Measurements from ENCODE around the gene MAFG.
"Not testable (repeated sequence)": the region's sequence is repeated elsewhere in the genome, so short reads cannot be mapped to it uniquely, and the experiment has no call there.

Gene MAFG

GRCh38 chr17:81958633-81959342, 31.3 kb upstream of the MAFG start:
- DNase-seq (ENCODE audit: low read depth): no peak

- no peak for DNase-seq (ENCODE audit: low read depth)
These were observed 30.3 kb upstream of the MAFG start for GRCh38 chr17:81957691-81958432.

DNA sequence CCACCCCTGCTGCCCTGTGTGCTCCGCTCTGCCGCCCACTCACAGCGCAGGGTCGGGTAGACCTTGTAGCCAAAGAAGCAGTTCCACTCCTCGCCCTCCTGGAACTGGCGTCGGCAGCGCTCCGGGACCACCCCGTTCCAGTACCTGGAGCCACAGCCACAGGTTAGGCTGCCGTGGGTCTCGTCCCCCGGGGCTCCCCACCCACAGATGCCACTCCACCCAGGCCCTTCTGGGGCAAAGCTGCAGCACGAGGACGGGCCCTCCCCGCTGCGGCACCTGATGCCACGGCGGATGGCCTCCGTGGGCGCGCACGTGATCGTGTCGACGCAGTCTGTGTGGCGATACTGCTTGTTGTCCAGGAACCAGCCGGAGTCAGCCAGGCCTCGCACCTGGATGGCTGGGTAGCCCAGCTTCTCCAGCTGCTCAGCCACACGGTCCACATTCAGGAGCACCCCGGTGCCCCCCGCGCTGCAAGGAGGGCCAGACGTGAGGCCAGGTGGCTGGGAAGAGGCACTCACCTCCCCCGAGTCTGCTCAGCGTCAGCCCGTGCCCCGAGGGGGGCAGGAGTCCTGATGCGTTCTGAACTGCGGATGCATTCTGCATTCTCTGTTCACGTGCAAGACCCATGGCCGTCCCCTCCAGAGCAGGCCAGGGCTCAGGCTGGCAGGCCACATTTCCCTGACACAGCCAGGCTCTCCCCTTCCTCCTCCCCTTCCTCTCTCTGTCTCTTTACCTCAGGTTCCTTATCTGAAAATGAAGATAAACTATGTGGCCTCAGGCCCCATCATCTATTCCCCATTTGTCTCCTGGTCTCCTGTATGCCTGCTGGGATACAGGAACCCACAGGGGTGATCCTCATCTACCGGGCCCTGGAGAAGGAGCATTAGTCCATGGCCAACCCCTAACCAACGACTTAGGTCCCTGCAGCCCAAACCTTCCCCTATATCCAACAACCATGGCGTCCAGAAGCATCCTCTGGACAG, 29.4 kb upstream of the MAFG start:
- no peak for DNase-seq (ENCODE audit: low read depth)

GRCh38 chr17:81955756-81956544, 28.4 kb upstream of the MAFG start:
- no peak for DNase-seq (ENCODE audit: low read depth)

DNA sequence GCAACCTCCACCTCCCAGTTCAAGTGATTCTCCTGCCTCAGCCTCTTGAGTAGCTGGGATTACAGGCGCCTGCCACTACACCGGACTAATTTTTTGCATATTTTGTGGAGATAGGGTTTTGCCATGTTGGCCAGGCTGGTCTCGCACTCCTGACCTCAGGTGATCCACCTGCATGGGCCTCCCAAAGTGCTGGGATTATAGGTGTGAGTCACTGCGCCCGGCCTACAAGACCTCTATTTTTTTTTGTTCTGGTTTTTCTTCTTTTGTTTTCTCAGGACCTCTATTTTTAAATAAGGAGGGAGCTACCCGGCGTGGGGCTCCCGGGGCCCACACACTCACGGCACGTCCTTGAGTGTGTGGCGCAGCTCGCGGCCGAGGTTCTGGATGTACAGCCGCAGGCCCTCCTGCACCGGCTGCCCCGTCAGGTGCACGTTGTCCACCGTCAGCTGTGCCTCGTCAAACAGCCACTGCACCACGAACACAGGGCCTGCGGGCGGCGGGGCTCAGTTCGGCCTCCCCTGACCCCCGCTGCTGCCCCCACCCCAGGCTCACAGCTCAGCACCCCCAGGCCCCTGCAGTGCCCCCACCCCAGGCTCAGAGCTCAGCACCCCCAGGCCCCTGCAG, 27.6 kb upstream of the MAFG start:
- no peak for DNase-seq (ENCODE audit: low read depth)

- no peak for DNase-seq (ENCODE audit: low read depth)
These were observed 26.9 kb upstream of the MAFG start for GRCh38 chr17:81954131-81955057.

DNA sequence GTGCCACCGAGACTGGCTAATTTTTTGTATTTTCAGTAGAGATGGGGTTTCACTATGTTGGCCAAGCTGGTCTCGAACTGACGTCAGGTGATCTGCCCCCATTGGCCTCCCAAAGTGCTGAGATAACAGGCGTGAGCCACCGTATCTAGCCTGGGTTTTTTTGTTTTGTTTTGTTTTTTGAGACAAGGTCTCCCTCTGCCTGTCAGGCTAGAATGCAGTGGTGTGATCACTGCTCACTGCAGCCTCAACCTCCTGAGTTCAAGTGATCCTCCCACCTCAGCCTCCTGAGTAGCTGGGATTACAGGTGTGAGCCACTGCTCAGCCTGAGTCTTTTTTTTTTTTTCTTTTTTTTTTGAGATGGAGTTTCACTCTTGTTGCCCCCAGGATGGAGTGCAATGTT, 25.9 kb upstream of the MAFG start:
- DNase-seq (ENCODE audit: low read depth): not testable (repeated sequence)

GRCh38 chr17:81952792-81953228, 25.3 kb upstream of the MAFG start:
- DNase-seq (ENCODE audit: low read depth): no peak

GRCh38 chr17:81951785-81952684, 24.5 kb upstream of the MAFG start:
- no peak for DNase-seq (ENCODE audit: low read depth)

DNA sequence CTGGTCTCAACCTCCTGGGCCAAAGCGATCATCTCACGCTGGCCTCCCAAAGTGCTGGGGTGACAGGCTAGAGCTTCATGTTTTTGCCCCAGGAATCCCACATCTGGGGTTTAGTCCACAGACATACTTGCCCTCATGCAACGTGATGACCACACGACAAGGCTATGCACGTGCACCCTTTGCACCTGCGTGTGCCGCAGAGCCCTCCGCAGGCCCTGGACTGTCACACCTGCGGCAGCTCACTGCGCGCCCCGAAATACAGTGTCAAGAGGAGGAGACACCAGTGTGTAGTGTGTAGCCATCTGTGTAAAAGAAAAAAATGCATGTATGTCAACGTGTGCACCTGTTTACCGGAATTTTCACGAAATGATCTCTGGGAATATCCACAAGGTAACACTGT, 23.0 kb upstream of the MAFG start:
- DNase-seq (ENCODE audit: low read depth): no peak

GRCh38 chr17:81948635-81949378, 21.3 kb upstream of the MAFG start:
- DNase-seq (ENCODE audit: low read depth): no peak

DNA sequence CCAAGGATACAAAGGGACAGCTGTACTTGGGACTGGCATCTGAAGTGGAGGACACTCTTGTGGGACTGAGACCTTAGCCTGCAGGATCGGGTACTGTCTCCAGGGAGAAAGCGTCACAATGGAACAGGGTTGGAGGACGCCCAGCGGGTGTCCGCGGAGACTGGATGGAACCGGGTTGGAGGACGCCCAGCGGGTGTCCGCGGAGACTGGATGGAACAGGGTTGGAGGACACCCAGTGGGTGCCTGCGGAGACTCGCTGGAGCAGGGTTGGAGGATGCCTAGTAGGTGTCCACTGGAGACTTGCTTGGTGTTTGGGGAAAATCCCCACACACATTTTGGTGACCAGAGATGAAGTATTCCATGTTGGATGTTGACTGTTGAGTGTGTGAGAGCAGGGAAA, 19.7 kb upstream of the MAFG start, which contains the start of gene MYADML2:
MYADML2 (minus strand) TSS at position 45 of the 400 bp plus-strand sequence. CDS start 5,492 bp downstream, outside the sequence.
- DNase-seq (ENCODE audit: low read depth): no peak

DNA sequence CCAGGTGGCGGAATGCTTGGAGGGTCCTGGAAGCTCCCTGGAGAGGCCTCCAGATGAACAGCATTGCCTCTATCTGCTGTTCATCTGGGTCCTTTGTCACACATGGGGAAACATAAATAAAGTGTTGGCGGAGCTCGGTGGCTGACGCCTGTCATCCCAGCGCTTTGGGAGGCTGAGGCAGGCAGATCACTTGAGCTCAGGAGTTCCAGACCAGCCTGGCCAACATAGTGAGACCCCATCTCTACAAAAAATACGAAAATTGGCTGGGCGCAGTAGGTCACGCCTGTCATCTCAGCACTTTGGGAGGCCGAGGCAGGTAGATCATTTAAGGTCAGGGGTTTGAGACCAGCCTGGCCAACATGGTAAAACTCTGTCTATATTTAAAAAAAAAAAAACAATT, 17.3 kb upstream of the MAFG start:
- no peak for DNase-seq (ENCODE audit: low read depth)

GRCh38 chr17:81942167-81942553, 14.6 kb upstream of the MAFG start:
- no peak for DNase-seq (ENCODE audit: low read depth)

DNA sequence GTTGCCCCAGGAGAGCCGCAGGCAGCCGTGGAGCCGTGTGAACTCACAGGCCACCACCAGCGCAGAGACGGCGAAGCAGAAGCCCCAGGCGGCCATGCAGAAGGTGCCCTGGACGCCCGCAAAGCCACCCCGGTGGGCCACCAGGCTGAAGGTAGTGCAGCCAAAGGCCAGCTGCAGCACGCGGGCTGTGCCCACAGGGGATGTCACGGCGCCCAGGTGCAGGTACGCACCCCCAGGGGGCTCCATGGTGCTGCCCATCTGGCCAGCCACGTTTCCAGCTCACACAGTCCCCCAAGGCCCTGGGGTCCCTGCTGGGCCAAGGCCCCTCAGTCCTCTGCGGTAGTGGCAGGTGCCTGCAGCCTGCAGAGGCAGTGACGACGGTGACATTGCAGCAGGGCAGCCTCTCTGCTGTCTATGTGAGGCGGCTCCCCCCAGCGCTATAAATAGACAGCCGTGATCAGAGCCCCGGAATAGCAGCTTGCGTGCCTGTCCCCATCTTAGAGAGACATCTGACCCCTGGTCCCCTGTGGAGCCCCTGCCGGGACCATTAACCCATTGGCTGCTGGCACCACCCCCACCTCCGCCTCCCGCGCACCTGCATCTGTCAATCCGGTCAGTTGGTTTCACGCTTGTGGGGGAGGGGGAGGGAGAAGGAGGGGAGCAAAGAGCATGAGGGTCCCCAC, 14.1 kb upstream of the MAFG start:
- DNase-seq (ENCODE audit: low read depth): no peak

DNA sequence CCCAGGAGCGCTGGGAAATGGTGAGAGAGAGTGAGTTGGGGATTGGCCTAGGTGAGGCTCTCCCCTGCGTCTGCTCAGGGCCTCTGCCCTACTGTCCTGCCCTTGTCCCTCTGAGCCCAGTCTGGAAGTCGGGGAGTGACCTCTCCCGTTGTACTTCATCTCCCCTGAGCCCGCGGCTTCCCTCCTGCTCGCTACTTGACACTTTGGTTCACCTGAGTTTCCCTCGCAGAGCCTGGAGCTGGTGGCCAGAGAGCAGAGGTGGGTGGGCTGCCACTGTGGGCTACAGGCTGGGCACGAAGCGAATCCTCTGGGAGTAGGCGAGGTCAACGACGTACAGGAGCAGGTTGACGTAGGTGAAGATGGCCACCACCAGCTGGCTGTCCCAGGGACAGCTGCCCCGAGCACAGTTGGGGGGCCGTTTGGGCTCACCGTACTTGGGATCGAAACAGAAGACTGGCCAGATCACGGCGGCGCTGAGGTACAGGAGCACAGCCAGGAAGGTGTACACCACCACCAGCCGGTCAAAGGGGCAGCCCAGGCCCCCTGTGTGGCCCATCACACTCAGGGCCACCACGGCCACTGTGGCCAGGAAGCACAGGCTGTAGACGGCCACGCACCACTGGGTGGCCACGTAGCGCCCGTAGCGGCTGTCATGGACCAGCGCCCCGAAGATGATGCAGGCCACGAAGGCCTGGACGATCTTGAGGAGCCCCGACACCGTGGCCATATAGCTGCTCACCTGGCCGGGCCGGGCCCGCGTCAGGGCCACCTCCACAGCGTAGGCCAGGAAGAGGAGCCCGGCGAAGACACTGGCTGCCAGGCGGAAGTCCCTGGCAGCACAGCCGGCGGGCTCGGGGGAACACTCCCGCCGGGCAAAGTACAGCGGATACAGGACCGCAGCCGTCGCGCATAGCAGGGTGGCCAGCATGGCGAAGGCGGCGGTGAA, 13.3 kb upstream of the MAFG start:
- no peak for DNase-seq (ENCODE audit: low read depth)
